LNCaP clone FGC (cell line): ENCODE measurements around the gene IWS1.

Source experiments
- DNase-seq: peaks from one replicate; pipeline ENCODE4 v3.0.0-alpha.2; 2011; ENCODE audit warnings: low read depth
- H3K4me3 ChIP-seq: 2 replicates; pipeline ENCODE4 v1.5.1; 2011; ENCODE audit warnings: mild to moderate bottlenecking, low read depth, low read length, control low read depth
- CTCF ChIP-seq: IDR thresholded peaks from 2 replicates; pipeline ENCODE4 v1.5.1; 2012; ENCODE audit warnings: mild to moderate bottlenecking; ENCODE audit not compliant: control insufficient read depth, insufficient read depth; ENCODE audit errors: extremely low read depth

IWS1 gene

GRCh38 chr2:127437056-127437455 is 89.2 kb downstream of the IWS1 start:
- no peak overlapping the region for H3K4me3 ChIP-seq
- no peak for DNase-seq
- TF ChIP-seq CTCF, result no peak

GRCh38 chr2:127434515-127434914 is 91.8 kb downstream of the IWS1 start:
- H3K4me3 ChIP-seq, result no peak overlapping the region
- no peak for DNase-seq
- no peak for TF ChIP-seq CTCF

- no peak for TF ChIP-seq CTCF
- no peak for DNase-seq
These were observed 94.8 kb downstream of the IWS1 start for GRCh38 chr2:127431408-127432023.

More at GRCh38 chr2:127431408-127432023, 94.8 kb downstream of the IWS1 start:
- no peak overlapping the region for H3K4me3 ChIP-seq
